Uterus (tissue), 4 donors: ENCODE data around the gene PAK4. TPM values are rescaled to one million over a fixed set of nuclear protein-coding genes. Genes with fewer than 3 reads are reported as not detected.

ENCODE experiments used
- DNase-seq, 2 donors: peaks; one replicate each; pipeline ENCODE4 v3.0.0-alpha.2; 2019 to 2020
- H3K27ac ChIP-seq, 2 donors: fragments of 200-600 bp; sonication (generic); 1 replicate in 1 of 2; 2 replicates in 1 of 2; pipeline ENCODE4 v1.5.1; 2016 to 2018
- H3K27me3 ChIP-seq, 2 donors: fragments of 200-600 bp; sonication (generic); one replicate each; pipeline ENCODE4 v1.5.1; 2018 to 2019; ENCODE audit warnings: control low read depth in 1 of 2
- H3K36me3 ChIP-seq, 2 donors: fragments of 200-600 bp; sonication (generic); one replicate each; pipeline ENCODE4 v1.5.1; 2019; ENCODE audit warnings: control low read depth in 1 of 2
- H3K4me1 ChIP-seq, 2 donors: fragments of 200-600 bp; sonication (generic); one replicate each; pipeline ENCODE4 v1.5.1; 2018 to 2019; ENCODE audit warnings: control low read depth in 1 of 2
- H3K4me3 ChIP-seq, 2 donors: fragments of 200-600 bp; sonication (generic); 1 replicate in 1 of 2; 2 replicates in 1 of 2; pipeline ENCODE4 v1.5.1; 2018 to 2019; ENCODE audit warnings: mild to moderate bottlenecking in 1 of 2
- H3K9me3 ChIP-seq, 2 donors: fragments of 200-600 bp; sonication (generic); one replicate each; pipeline ENCODE4 v1.5.1; 2019; ENCODE audit warnings: control low read depth in 1 of 2
- CTCF ChIP-seq, 4 experiments: fragments of 200-600 bp in 2 of 4; fragments of 450-650 bp in 2 of 4; sonication (generic) in 2 of 4; IDR thresholded peaks; one replicate each; pipeline ENCODE4 v1.5.1; 2016 to 2019; ENCODE audit warnings: antibody characterized with exemption in 4 of 4, mild to moderate bottlenecking in 2 of 4, moderate library complexity in 1 of 4
- POLR2A ChIP-seq, 2 donors: fragments of 450-650 bp; IDR thresholded peaks; one replicate each; pipeline ENCODE4 v1.6.1; 2016; ENCODE audit warnings: antibody characterized with exemption in 2 of 2, mild to moderate bottlenecking in 1 of 2, moderate library complexity in 1 of 2
- intact Hi-C: fragments of 100-400 bp; cut with DNase I; formaldehyde crosslinking; loops from one replicate; pipeline ENCODE4 v1.15.1; 2023; ENCODE audit warnings: low total_unique reads
- total RNA-seq, 4 donors: library from RNA; depleted of rRNA in 3 of 4; stranded (reverse); fragments of >200 nt in 3 of 4; gene quantifications; one replicate each; pipeline versions ENCODE4 v1.1.0 to v1.2.4, GENCODE V29; 2014 to 2023
- donor health status: DM: yes; HTN: yes; CAD: no.

The PAK4 gene
- total RNA-seq, 4 donors from 2014 or later: 0.26 to 57.4 (median 24.3) TPM

- Histone ChIP-seq H3K36me3 (no peaks in the 10 kb centered on the region), H3K27ac (no peak overlapping the region), H3K27me3 (no peaks in the 10 kb centered on the region), H3K4me1 (peaks cover 6 to 30% of the 10 kb centered on the region in 2 donors), H3K4me3 (no peak overlapping the region), H3K9me3 (no peaks in the 10 kb centered on the region)
- TF ChIP-seq CTCF (IDR thresholded peaks at IDR 0.05) (no peak), POLR2A (IDR thresholded peaks at IDR 0.05) (no peak)
- intact Hi-C loops: no loop called here
- no peak for DNase-seq
Measured at GRCh38 chr19:39154629-39155100, 29.1 kb downstream of the PAK4 start.

- no peak for TF ChIP-seq POLR2A (IDR thresholded peaks at IDR 0.05)
- TF ChIP-seq CTCF (IDR thresholded peaks at IDR 0.05): no peak
- H3K4me3 ChIP-seq: no peak overlapping the region
- no peaks in the 10 kb centered on the region for H3K36me3 ChIP-seq
Measured at GRCh38 chr19:39155114-39155700, 29.6 kb downstream of the PAK4 start.

GRCh38 chr19:39155741-39156140 is 30.2 kb downstream of the PAK4 start:
- H3K4me3 ChIP-seq: no peak overlapping the region
- H3K36me3 ChIP-seq: no peaks in the 10 kb centered on the region
- DNase-seq: no peak
- intact Hi-C loops: no loop called here
- TF ChIP-seq POLR2A (IDR thresholded peaks at IDR 0.05) (no peak), CTCF (IDR thresholded peaks at IDR 0.05) (no peak)
- H3K9me3 ChIP-seq: no peaks in the 10 kb centered on the region
- H3K4me1 ChIP-seq: peaks cover 6 to 30% of the 10 kb centered on the region in 2 donors
- no peaks in the 10 kb centered on the region for H3K27me3 ChIP-seq
- no peak overlapping the region for H3K27ac ChIP-seq

More at GRCh38 chr19:39155114-39155700, 29.6 kb downstream of the PAK4 start:
- no peak for DNase-seq
- Histone ChIP-seq H3K27me3 (no peaks in the 10 kb centered on the region), H3K27ac (no peak overlapping the region), H3K9me3 (no peaks in the 10 kb centered on the region), H3K4me1 (peaks cover 6 to 30% of the 10 kb centered on the region in 2 donors)
- intact Hi-C loops: no loop called here

GRCh38 chr19:39156326-39157230 is 31.0 kb downstream of the PAK4 start:
- Histone ChIP-seq H3K27ac (no peak overlapping the region), H3K27me3 (no peaks in the 10 kb centered on the region), H3K4me1 (peaks cover under 1 to 25% of the 10 kb centered on the region in 2 donors), H3K4me3 (no peak overlapping the region), H3K9me3 (no peaks in the 10 kb centered on the region), H3K36me3 (no peaks in the 10 kb centered on the region)
- intact Hi-C loops: no loop called here
- no peak for DNase-seq
- TF ChIP-seq CTCF (IDR thresholded peaks at IDR 0.05) (no peak), POLR2A (IDR thresholded peaks at IDR 0.05) (no peak)
